HepG2 (cell line): ENCODE measurements around the gene BCAS3. TPM values are rescaled to one million over a fixed set of nuclear protein-coding genes. Genes with fewer than 3 reads are reported as not detected.
A peak's percentile ranks its signal among the peaks of the same experiment; 100 is the strongest.

Source experiments
- ATAC-seq: fragments of 200-7000 bp; cut with Tn5 transposase; 3 replicates; pipeline ENCODE4 v1.9.1; 2020; ENCODE audit warnings: mild to moderate bottlenecking, moderate library complexity
- BruUV-seq: library from RNA; stranded (reverse); fragments of 400-500 nt; replicated peaks from 2 replicates; lab custom pipeline; 2021; lab: Mats Ljungman, UMichigan
- CTCF ChIA-PET: fragments of 300-600 bp; formaldehyde crosslinking; extraction: SDS; loops from one replicate; lab custom pipeline; 2021; ENCODE audit warnings: low total read pairs, inconsistent platforms, low intra/inter-chr PET ratio; lab: Yijun Ruan, JAX
- POLR2A ChIA-PET: fragments of 350-600 bp; sonication (Branson Sonifier 250); formaldehyde crosslinking; loops from one replicate; lab custom pipeline; 2020; ENCODE audit warnings: antibody characterized with exemption, inconsistent platforms; lab: Yijun Ruan, JAX
- DNase-seq: peaks from one replicate; pipeline ENCODE4 v3.0.0-alpha.2; 2015; ENCODE audit warnings: low spot score
- FAIRE-seq: peaks from 3 replicates; lab custom pipeline; 2011; peaks lifted over from hg19 to GRCh38; lab: Jason Lieb, UNC
- H2AFZ ChIP-seq: one replicate; pipeline ENCODE4 v1.6.1; 2011; ENCODE audit warnings: low read length, inconsistent platforms
- H3K27ac ChIP-seq: fragments of 300-600 bp; 3 replicates; pipeline ENCODE4 v1.8.0; 2011; ENCODE audit warnings: mixed run types, mild to moderate bottlenecking, mixed read lengths, low read length, inconsistent platforms; ENCODE audit not compliant: insufficient read depth; ENCODE audit errors: extremely low read length
- H3K27me3 ChIP-seq, 2 experiments: fragments of 200-600 bp in 1 of 2; 2 replicates in 1 of 2; 3 replicates in 1 of 2; pipeline versions ENCODE4 v1.6.0 to v1.8.0; 2011; ENCODE audit warnings: low read length in 2 of 2, mild to moderate bottlenecking in 2 of 2, moderate library complexity in 2 of 2, inconsistent platforms in 1 of 2; ENCODE audit not compliant: insufficient read depth in 2 of 2, control insufficient read depth in 1 of 2
- H3K36me3 ChIP-seq, 2 experiments: fragments of 200-600 bp in 1 of 2; replicated peaks in 1 of 2; 2 replicates in 1 of 2; 3 replicates in 1 of 2; pipeline versions ENCODE4 v1.5.1 to v1.8.0; 2011; ENCODE audit warnings: low read length in 2 of 2, inconsistent platforms in 1 of 2; ENCODE audit not compliant: insufficient read depth in 2 of 2, control insufficient read depth in 1 of 2
- H3K4me1 ChIP-seq: 2 replicates; pipeline ENCODE4 v1.5.1; 2012; ENCODE audit warnings: low read length, inconsistent platforms; ENCODE audit not compliant: insufficient read depth
- H3K4me2 ChIP-seq: 2 replicates; pipeline ENCODE4 v1.6.0; 2011; ENCODE audit warnings: low read depth, low read length, inconsistent platforms
- H3K4me3 ChIP-seq, 3 experiments: fragments of 200-600 bp in 1 of 3; sonication (generic), shearing (Covaris generic) in 1 of 3; replicated peaks in 1 of 3; 2 replicates each; pipeline ENCODE4 v1.5.1; 2011 to 2016; ENCODE audit warnings: low read length in 3 of 3, inconsistent platforms in 2 of 3, low read depth in 2 of 3, mild to moderate bottlenecking in 2 of 3, control low read depth in 1 of 3, mixed read lengths in 1 of 3; ENCODE audit not compliant: insufficient read depth in 1 of 3
- H3K79me2 ChIP-seq: one replicate; pipeline ENCODE4 v1.6.1; 2011; ENCODE audit warnings: low read length, inconsistent platforms; ENCODE audit not compliant: insufficient read depth
- H3K9ac ChIP-seq: 2 replicates; pipeline ENCODE4 v1.6.0; 2011; ENCODE audit warnings: mild to moderate bottlenecking, low read depth, low read length, inconsistent platforms; ENCODE audit not compliant: insufficient read depth
- H3K9me3 ChIP-seq: 2 replicates; pipeline ENCODE4 v1.5.1; 2012; ENCODE audit warnings: mild to moderate bottlenecking, low read length
- H4K20me1 ChIP-seq: 2 replicates; pipeline ENCODE4 v1.6.0; 2011; ENCODE audit warnings: inconsistent platforms, mild to moderate bottlenecking, low read length, moderate library complexity; ENCODE audit not compliant: insufficient read depth
- CHD4 ChIP-seq: fragments of 200-600 bp; sonication (generic); IDR thresholded peaks from 2 replicates; pipeline ENCODE4 v1.7.0; 2017; ENCODE audit warnings: mild to moderate bottlenecking, low read length, borderline replicate concordance
- DMTF1 ChIP-seq: sonication (generic); formaldehyde crosslinking; IDR thresholded peaks from 2 replicates; pipeline ENCODE4 v1.4.0; 2020; ENCODE audit warnings: mild to moderate bottlenecking, missing genetic modification reagents
- FUBP1 ChIP-seq: sonication (generic); formaldehyde crosslinking; IDR thresholded peaks from 2 replicates; pipeline ENCODE4 v1.5.1; 2020; ENCODE audit warnings: missing genetic modification reagents, mild to moderate bottlenecking, borderline replicate concordance
- PATZ1 ChIP-seq: sonication (generic); formaldehyde crosslinking; IDR thresholded peaks from 2 replicates; pipeline ENCODE4 v1.4.0; 2020; ENCODE audit warnings: missing genetic modification reagents
- PBX3 ChIP-seq: sonication (generic); formaldehyde crosslinking; IDR thresholded peaks from 2 replicates; pipeline ENCODE4 v1.8.1; 2023; ENCODE audit warnings: missing genetic modification reagents, inconsistent platforms, borderline replicate concordance
- RARG ChIP-seq: sonication (generic); formaldehyde crosslinking; IDR thresholded peaks from 2 replicates; pipeline ENCODE4 v1.4.0; 2020; ENCODE audit warnings: low read depth, mild to moderate bottlenecking, missing genetic modification reagents
- RFXANK ChIP-seq: IDR thresholded peaks from 2 replicates; pipeline ENCODE4 v1.6.1; 2016
- ZBTB20 ChIP-seq: sonication (generic); formaldehyde crosslinking; IDR thresholded peaks from 2 replicates; pipeline ENCODE4 v1.8.1; 2023; ENCODE audit warnings: missing genetic modification reagents, low read depth, mild to moderate bottlenecking, borderline replicate concordance
- ZBTB8A ChIP-seq: sonication (generic); formaldehyde crosslinking; IDR thresholded peaks from 2 replicates; pipeline ENCODE4 v1.4.0; 2020; ENCODE audit warnings: mild to moderate bottlenecking, low read depth, missing genetic modification reagents, borderline replicate concordance
- ZMYM4 ChIP-seq: sonication (generic); formaldehyde crosslinking; IDR thresholded peaks from 2 replicates; pipeline ENCODE4 v1.8.1; 2023; ENCODE audit warnings: mild to moderate bottlenecking, missing genetic modification reagents
- ZNF234 ChIP-seq: sonication (generic); formaldehyde crosslinking; conservative IDR thresholded peaks from 2 replicates; pipeline ENCODE4 v1.5.1; 2020; ENCODE audit warnings: mild to moderate bottlenecking, missing genetic modification reagents
- ZNF350 ChIP-seq: sonication (generic); formaldehyde crosslinking; IDR thresholded peaks from 2 replicates; pipeline ENCODE4 v1.4.0; 2020; ENCODE audit warnings: mild to moderate bottlenecking, low read depth, missing genetic modification reagents, borderline replicate concordance
- ZNF713 ChIP-seq: sonication (generic); formaldehyde crosslinking; IDR thresholded peaks from 2 replicates; pipeline ENCODE4 v1.4.0; 2020; ENCODE audit warnings: mild to moderate bottlenecking, missing genetic modification reagents
- ZUFSP ChIP-seq: sonication (generic); formaldehyde crosslinking; IDR thresholded peaks from 2 replicates; pipeline ENCODE4 v1.9.0; 2021; ENCODE audit warnings: missing genetic modification reagents, mild to moderate bottlenecking, borderline replicate concordance
- WGBS: methylation state at CpG from one replicate; pipeline ENCODE4 v1.1.6; 2017; ENCODE audit warnings: low lambda C conversion rate; 5-methylcytosine and 5-hydroxymethylcytosine counted together
- in situ Hi-C: cut with HindIII; loops from 2 replicates; pipeline ENCODE4 v1.10.0; 2017; ENCODE audit warnings: low pct_unique_long_range_greater_than_20kb; ENCODE audit not compliant: extremely low pct_ligation_motif_present
- intact Hi-C: fragments of 100-400 bp; cut with micrococcal nuclease; formaldehyde crosslinking; loops from one replicate; pipeline ENCODE4 v1.10.0; 2022; ENCODE audit not compliant: unreplicated experiment
- polyA plus RNA-seq, 8 experiments: library from polyadenylated mRNA; depleted of rRNA in 3 of 8; stranded (reverse) in 7 of 8; unstranded in 1 of 8; fragments of >200 nt; fragmentation: Illumina TruSeq in 4 of 8; extraction: Trizol in 4 of 8; gene quantifications; 2 replicates each; pipeline versions ENCODE4 v1.2.1 to v1.2.3, GENCODE V29; 2011 to 2016; ENCODE audit warnings: low read depth in 4 of 8, missing spikeins in 1 of 8, mixed read lengths in 1 of 8; ENCODE audit not compliant: insufficient read depth in 1 of 8
- total RNA-seq, 5 experiments: library from RNA; depleted of rRNA; stranded (reverse); fragments of >200 nt; fragmentation: Illumina TruSeq; extraction: Trizol; gene quantifications; 2 replicates each; pipeline ENCODE4 v1.2.3, GENCODE V29; 2016; ENCODE audit warnings: low read depth in 1 of 5

The BCAS3 gene
- total and polyA plus RNA-seq, 2 of the 13 experiments (the other 11 are each of a cell fraction or from before 2014, with no cell fraction given) = 10.7 to 11.2 TPM

- ATAC-seq = no peak
- Histone ChIP-seq H2AFZ (no peak overlapping the region), H3K4me2 (no peak overlapping the region), H3K79me2 (no peaks in the 10 kb centered on the region), H3K9me3 (no peaks in the 10 kb centered on the region), H3K4me3 (no peak overlapping the region), H3K27me3 (no peaks in the 10 kb centered on the region), H3K9ac (no peak overlapping the region), H3K36me3 (no peaks in the 10 kb centered on the region), H3K27ac (no peak overlapping the region), H3K4me1 (peaks cover 65% of the 10 kb centered on the region), H4K20me1 (no peaks in the 10 kb centered on the region)
- in situ Hi-C loops (no loop called here), intact Hi-C loops (no loop called here)
- no peak for DNase-seq
- ChIA-PET CTCF (no interaction called here), POLR2A (no interaction called here)
- BruUV-seq = no TSS peak
- WGBS = 95% methylated on average over 5 of the region's 7 CpGs
- FAIRE-seq = no peak
- TF ChIP-seq ZBTB8A (CRISPR knock-in tag) (no peak), PATZ1 (CRISPR knock-in tag) (0 out of 2 replicates have a peak, but pooled peaks have one; percentile 6), RARG (CRISPR knock-in tag) (no peak), CHD4 (no peak), ZNF350 (0 out of 2 replicates have a peak, but pooled peaks have one; percentile 35), ZMYM4 (CRISPR knock-in tag) (0 out of 2 replicates have a peak, but pooled peaks have one; percentile 1), ZNF234 (CRISPR knock-in tag) (no peak), ZNF713 (CRISPR knock-in tag) (no peak), FUBP1 (CRISPR knock-in tag) (no peak), RFXANK (CRISPR knock-in tag) (no peak), DMTF1 (CRISPR knock-in tag) (no peak), ZUFSP (no peak), ZBTB20 (CRISPR knock-in tag) (no peak), PBX3 (CRISPR knock-in tag) (no peak)
Measured at GRCh38 chr17:61368832-61369450, 691.3 kb downstream of the BCAS3 start.
